ENCODE results near the gene LPP.

LPP gene

GRCh38 chr3:188918093-188918492 is 764.1 kb downstream of the LPP start:
- no peak for DNase-seq (ENCODE audit: low read depth)

- no peak for DNase-seq (ENCODE audit: low read depth)
Measured at GRCh38 chr3:188923671-188924070, 769.7 kb downstream of the LPP start.

- no peak for DNase-seq (ENCODE audit: low read depth)
Measured at GRCh38 chr3:188925376-188925775, 771.4 kb downstream of the LPP start.

GRCh38 chr3:188926111-188926510 is 772.2 kb downstream of the LPP start:
- no peak for DNase-seq (ENCODE audit: low read depth)

- DNase-seq (ENCODE audit: low read depth): no peak
Measured at GRCh38 chr3:188926741-188927511, 773.0 kb downstream of the LPP start.

- no peak for DNase-seq (ENCODE audit: low read depth)
Measured at GRCh38 chr3:188927971-188928370, 774.0 kb downstream of the LPP start.

- DNase-seq (ENCODE audit: low read depth): no peak
Measured at GRCh38 chr3:188929137-188929536, 775.2 kb downstream of the LPP start.

- no peak for DNase-seq (ENCODE audit: low read depth)
Measured at GRCh38 chr3:188931036-188931435, 777.1 kb downstream of the LPP start.

GRCh38 chr3:188931531-188931930 is 777.6 kb downstream of the LPP start:
- DNase-seq (ENCODE audit: low read depth): no peak

GRCh38 chr3:188934989-188935388 is 781.0 kb downstream of the LPP start:
- DNase-seq (ENCODE audit: low read depth): no peak

GRCh38 chr3:188936597-188937107 is 782.7 kb downstream of the LPP start:
- DNase-seq (ENCODE audit: low read depth): no peak

- DNase-seq (ENCODE audit: low read depth): no peak
Measured at GRCh38 chr3:188937389-188937788, 783.4 kb downstream of the LPP start.

- no peak for DNase-seq (ENCODE audit: low read depth)
Measured at GRCh38 chr3:188938999-188939398, 785.0 kb downstream of the LPP start.

- no peak for DNase-seq (ENCODE audit: low read depth)
Measured at GRCh38 chr3:188939814-188940572, 786.0 kb downstream of the LPP start.

All from GM04503 (cell line).